Tibial nerve (tissue), 4 donors: Measurements from ENCODE around the gene IQCF6.

ENCODE experiments used
- CTCF ChIP-seq, 5 experiments: fragments of 200-600 bp in 3 of 5; fragments of 450-650 bp in 2 of 5; sonication (generic) in 3 of 5; IDR thresholded peaks; one replicate each; pipeline ENCODE4 v1.5.1; 2016 to 2019; ENCODE audit warnings: antibody characterized with exemption in 5 of 5, mild to moderate bottlenecking in 3 of 5, moderate library complexity in 2 of 5
- EP300 ChIP-seq, 2 donors: sonication (generic); formaldehyde crosslinking; IDR thresholded peaks; one replicate each; pipeline ENCODE4 v1.6.1; 2017; ENCODE audit warnings: antibody characterized with exemption in 2 of 2, mild to moderate bottlenecking in 1 of 2
- POLR2A ChIP-seq, 2 donors: fragments of 450-650 bp; IDR thresholded peaks; one replicate each; pipeline ENCODE4 v1.6.1; 2017; ENCODE audit warnings: antibody characterized with exemption in 2 of 2, mild to moderate bottlenecking in 2 of 2, moderate library complexity in 2 of 2

GRCh38 chr3:51817375-51817774 is 38.3 kb upstream of the IQCF6 start:
- TF ChIP-seq CTCF (IDR thresholded peaks at IDR 0.05) (no peak), EP300 (IDR thresholded peaks at IDR 0.05) (no peak), POLR2A (IDR thresholded peaks at IDR 0.05) (no peak)
